HepG2 (cell line): ENCODE data around the gene OVOL2.
A peak's percentile ranks its signal among the peaks of the same experiment; 100 is the strongest.

Experiments
- CEBPB ChIP-seq: IDR thresholded peaks from 2 replicates; pipeline ENCODE4 v1.6.1; 2011; ENCODE audit warnings: low read depth, low read length, improper control_type of control experiment, borderline replicate concordance
- ESRRA ChIP-seq: sonication (generic); formaldehyde crosslinking; IDR thresholded peaks from 2 replicates; pipeline ENCODE4 v1.5.1; 2020; ENCODE audit warnings: mild to moderate bottlenecking, low read depth, missing genetic modification reagents
- HDAC2 ChIP-seq: sonication (generic); formaldehyde crosslinking; IDR thresholded peaks from 2 replicates; pipeline ENCODE4 v1.4.0; 2020; ENCODE audit warnings: missing genetic modification reagents
- HMG20B ChIP-seq: conservative IDR thresholded peaks from 2 replicates; pipeline ENCODE4 v1.6.1; 2016; ENCODE audit warnings: missing genetic modification reagents, missing compliant biosample characterization
- POLR2A ChIP-seq, 2 experiments: IDR thresholded peaks; 2 replicates each; pipeline ENCODE4 v1.6.1; 2011; ENCODE audit warnings: low read depth in 2 of 2, low read length in 2 of 2, mild to moderate bottlenecking in 1 of 2, moderate library complexity in 1 of 2; ENCODE audit not compliant: insufficient read depth in 1 of 2
- TBX3 ChIP-seq: fragments of 450-650 bp; IDR thresholded peaks from 2 replicates; pipeline ENCODE4 v1.6.1; 2017; ENCODE audit warnings: antibody characterized with exemption, mild to moderate bottlenecking, inconsistent platforms, borderline replicate concordance
- YY1 ChIP-seq: IDR thresholded peaks from 2 replicates; pipeline ENCODE4 v1.6.1; 2011; ENCODE audit warnings: low read length, low read depth, moderate library complexity, mild to moderate bottlenecking; ENCODE audit not compliant: insufficient read depth, insufficient replicate concordance
- ZKSCAN1 ChIP-seq: fragments of 150-350 bp; IDR thresholded peaks from 2 replicates; pipeline ENCODE4 v1.6.1; 2014; ENCODE audit warnings: low read length
- ZKSCAN8 ChIP-seq: IDR thresholded peaks from 2 replicates; pipeline ENCODE4 v1.6.1; 2016; ENCODE audit warnings: borderline replicate concordance, missing genetic modification reagents, missing compliant biosample characterization
- TF ChIP-seq, protein P1 (sequence below): sonication (generic); formaldehyde crosslinking; IDR thresholded peaks from 2 replicates; pipeline ENCODE4 v1.4.0; 2020; ENCODE audit warnings: missing genetic modification reagents, low read depth, mild to moderate bottlenecking, borderline replicate concordance

GRCh38 chr20:18103497-18103896, 45.8 kb upstream of the OVOL2 start:
- no peak for TF ChIP-seq ESRRA
- no peak for TF ChIP-seq YY1
- TF ChIP-seq CEBPB = no peak
- no peak for TF ChIP-seq HMG20B (CRISPR knock-in tag)
- TF ChIP-seq ZKSCAN1 = no peak
- no peak for TF ChIP-seq HDAC2 (CRISPR knock-in tag)
- TF ChIP-seq POLR2A (IDR thresholded peaks at IDR 0.05; ENCODE audit: insufficient read depth in 1 of 2, low read depth in 2 of 2, low read length in 2 of 2) = no peak
- TF ChIP-seq TBX3 = peak; percentile 48; the same call in 1 of the 2 replicates
- TF ChIP-seq, protein P1, sequence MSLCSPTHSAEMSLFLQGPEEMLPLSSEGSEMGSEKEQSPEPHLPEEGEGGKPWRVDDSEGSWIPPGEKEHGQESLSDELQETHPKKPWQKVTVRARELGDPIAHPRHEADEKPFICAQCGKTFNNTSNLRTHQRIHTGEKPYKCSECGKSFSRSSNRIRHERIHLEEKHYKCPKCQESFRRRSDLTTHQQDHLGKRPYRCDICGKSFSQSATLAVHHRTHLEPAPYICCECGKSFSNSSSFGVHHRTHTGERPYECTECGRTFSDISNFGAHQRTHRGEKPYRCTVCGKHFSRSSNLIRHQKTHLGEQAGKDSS = no peak
- no peak for TF ChIP-seq ZKSCAN8 (CRISPR knock-in tag)
